H1 (cell line): Measurements from ENCODE around the gene RCSD1. TPM values are rescaled to one million over a fixed set of nuclear protein-coding genes. Genes with fewer than 3 reads are reported as not detected.

Experiments
- CTCF ChIA-PET: fragments of 300-600 bp; sonication (Branson Sonifier 250); formaldehyde crosslinking; loops from one replicate; lab custom pipeline; 2021; ENCODE audit not compliant: partially characterized antibody; lab: Charles Lee
- POLR2A ChIA-PET: fragments of 300-600 bp; sonication (Branson Sonifier 250); formaldehyde crosslinking; loops from one replicate; lab custom pipeline; 2021; ENCODE audit warnings: inconsistent platforms; ENCODE audit not compliant: partially characterized antibody; lab: Charles Lee
- DNase-seq, 2 experiments: peaks; one replicate each; pipeline versions ENCODE4 v3.0.0 to v3.0.0-alpha.2; 2010 to 2022; ENCODE audit warnings: low spot score in 2 of 2, low read depth in 1 of 2, mixed read lengths in 1 of 2
- FAIRE-seq: peaks from 2 replicates; lab custom pipeline; 2011; peaks lifted over from hg19 to GRCh38; lab: Jason Lieb, UNC
- H2AFZ ChIP-seq: 2 replicates; pipeline ENCODE4 v1.8.1; 2012; ENCODE audit warnings: low read length, inconsistent platforms
- H2AK5ac ChIP-seq: 2 replicates; pipeline ENCODE4 v1.6.1; 2013; ENCODE audit warnings: low read depth, low read length
- H2BK120ac ChIP-seq: replicated peaks from 2 replicates; pipeline ENCODE3; 2013; ENCODE audit warnings: low read depth, low read length, inconsistent platforms
- H2BK12ac ChIP-seq: 2 replicates; pipeline ENCODE4 v1.6.1; 2013; ENCODE audit warnings: low read depth, low read length
- H2BK15ac ChIP-seq: 2 replicates; pipeline ENCODE4 v1.6.1; 2013; ENCODE audit warnings: low read length
- H2BK20ac ChIP-seq: 2 replicates; pipeline ENCODE4 v1.6.1; 2013; ENCODE audit warnings: low read length
- H2BK5ac ChIP-seq: 2 replicates; pipeline ENCODE4 v1.6.1; 2013; ENCODE audit warnings: low read depth, low read length
- H3K14ac ChIP-seq: 2 replicates; pipeline ENCODE4 v1.6.1; 2013; ENCODE audit warnings: inconsistent platforms; ENCODE audit not compliant: insufficient read length
- H3K18ac ChIP-seq: 2 replicates; pipeline ENCODE4 v1.6.1; 2013; ENCODE audit warnings: low read length; ENCODE audit errors: extremely low read depth
- H3K23ac ChIP-seq: 2 replicates; pipeline ENCODE4 v1.6.1; 2013; ENCODE audit warnings: inconsistent platforms; ENCODE audit not compliant: insufficient read length
- H3K23me2 ChIP-seq: 2 replicates; pipeline ENCODE4 v1.6.1; 2013; ENCODE audit warnings: low read depth, low read length
- H3K27ac ChIP-seq: 2 replicates; pipeline ENCODE4 v1.6.1; 2011; ENCODE audit warnings: low read depth, low read length, inconsistent platforms
- H3K27me3 ChIP-seq, 4 experiments: replicated peaks in 1 of 4; 1 replicate in 1 of 4; 2 replicates in 3 of 4; pipeline versions ENCODE4 v1.6.1 to v1.8.1; 2011 to 2013; ENCODE audit warnings: low read length in 3 of 4, mild to moderate bottlenecking in 3 of 4, inconsistent platforms in 2 of 4, mixed read lengths in 2 of 4, moderate library complexity in 1 of 4; ENCODE audit not compliant: control insufficient read depth in 3 of 4, insufficient read depth in 3 of 4; ENCODE audit errors: extremely low read depth in 1 of 4
- H3K36me3 ChIP-seq, 4 experiments: 2 replicates each; pipeline versions ENCODE4 v1.6.1 to v1.8.1; 2011 to 2013; ENCODE audit warnings: mild to moderate bottlenecking in 4 of 4, low read length in 3 of 4, moderate library complexity in 2 of 4, control low read depth in 1 of 4, inconsistent platforms in 1 of 4; ENCODE audit not compliant: insufficient read depth in 4 of 4, control insufficient read depth in 2 of 4
- H3K4ac ChIP-seq: replicated peaks from 2 replicates; pipeline ENCODE3; 2013; ENCODE audit warnings: low read length, low read depth, mixed read lengths, inconsistent platforms; ENCODE audit not compliant: insufficient read length
- H3K4me1 ChIP-seq, 4 experiments: replicated peaks in 1 of 4; 1 replicate in 1 of 4; 2 replicates in 3 of 4; pipeline versions ENCODE4 v1.6.1 to v1.8.1; 2011 to 2013; ENCODE audit warnings: low read length in 3 of 4, inconsistent platforms in 2 of 4, mixed read lengths in 1 of 4; ENCODE audit not compliant: insufficient read depth in 4 of 4, control insufficient read depth in 3 of 4
- H3K4me2 ChIP-seq, 2 experiments: 2 replicates each; pipeline versions ENCODE4 v1.6.1 to v1.8.1; 2011 to 2013; ENCODE audit warnings: low read depth in 2 of 2, low read length in 2 of 2, control low read depth in 1 of 2, inconsistent platforms in 1 of 2, mild to moderate bottlenecking in 1 of 2; ENCODE audit not compliant: insufficient read depth in 1 of 2
- H3K4me3 ChIP-seq, 4 experiments: fragments of 200-600, 300-600 bp in 1 of 4; sonication (generic), shearing (Covaris generic), sonication (Bioruptor Twin) in 1 of 4; 2 replicates each; pipeline versions ENCODE4 v1.5.1 to v1.8.1; 2011 to 2016; ENCODE audit warnings: low read length in 4 of 4, low read depth in 3 of 4, control low read depth in 2 of 4, inconsistent platforms in 2 of 4, mild to moderate bottlenecking in 2 of 4, mixed read lengths in 1 of 4, moderate library complexity in 1 of 4; ENCODE audit not compliant: insufficient read depth in 2 of 4; ENCODE audit errors: extremely low read depth in 1 of 4
- H3K56ac ChIP-seq: replicated peaks from 2 replicates; pipeline ENCODE3; 2013; ENCODE audit warnings: low read depth, mild to moderate bottlenecking, mixed read lengths, low read length, inconsistent platforms; ENCODE audit not compliant: insufficient read length
- H3K79me1 ChIP-seq: 2 replicates; pipeline ENCODE4 v1.6.1; 2013; ENCODE audit warnings: low read depth, low read length, control low read depth
- H3K79me2 ChIP-seq, 2 experiments: 2 replicates each; pipeline versions ENCODE4 v1.6.1 to v1.8.1; 2012 to 2013; ENCODE audit warnings: low read length in 2 of 2, mild to moderate bottlenecking in 2 of 2, inconsistent platforms in 1 of 2; ENCODE audit not compliant: insufficient read depth in 2 of 2, control insufficient read depth in 1 of 2
- H3K9ac ChIP-seq, 4 experiments: replicated peaks in 1 of 4; 1 replicate in 1 of 4; 2 replicates in 3 of 4; pipeline versions ENCODE4 v1.6.1 to v1.8.1; 2011 to 2013; ENCODE audit warnings: low read depth in 3 of 4, low read length in 3 of 4, control low read depth in 2 of 4, mild to moderate bottlenecking in 2 of 4, moderate library complexity in 2 of 4, inconsistent platforms in 1 of 4; ENCODE audit errors: extremely low read depth in 1 of 4
- H3K9me3 ChIP-seq, 2 experiments: 2 replicates each; pipeline versions ENCODE4 v1.6.1 to v1.8.1; 2012 to 2013; ENCODE audit warnings: mild to moderate bottlenecking in 2 of 2, moderate library complexity in 2 of 2, control low read depth in 1 of 2, inconsistent platforms in 1 of 2, low read depth in 1 of 2, low read length in 1 of 2, mixed read lengths in 1 of 2; ENCODE audit not compliant: insufficient read depth in 2 of 2
- H4K20me1 ChIP-seq, 2 experiments: replicated peaks in 1 of 2; 2 replicates each; pipeline versions ENCODE3 to v1.8.1; 2011 to 2013; ENCODE audit warnings: inconsistent platforms in 2 of 2, low read length in 2 of 2, mild to moderate bottlenecking in 1 of 2; ENCODE audit not compliant: insufficient read depth in 2 of 2, control insufficient read depth in 1 of 2
- H4K5ac ChIP-seq: 2 replicates; pipeline ENCODE4 v1.6.1; 2013; ENCODE audit warnings: low read length, low read depth, mixed read lengths, inconsistent platforms; ENCODE audit not compliant: insufficient read length
- H4K8ac ChIP-seq: 2 replicates; pipeline ENCODE4 v1.8.0; 2013; ENCODE audit warnings: mild to moderate bottlenecking, moderate library complexity, low read length, inconsistent platforms; ENCODE audit not compliant: insufficient read depth; ENCODE audit errors: extremely low read depth
- H4K91ac ChIP-seq: replicated peaks from 2 replicates; pipeline ENCODE3; 2013; ENCODE audit warnings: low read length, mixed read lengths, inconsistent platforms; ENCODE audit not compliant: insufficient read length
- BACH1 ChIP-seq: IDR thresholded peaks from 2 replicates; pipeline ENCODE4 v1.6.1; 2012; ENCODE audit warnings: low read length, improper control_type of control experiment
- BRCA1 ChIP-seq: IDR thresholded peaks from 2 replicates; pipeline ENCODE4 v1.6.1; 2012; ENCODE audit warnings: low read depth, low read length, improper control_type of control experiment
- SIN3A ChIP-seq, 2 experiments: IDR thresholded peaks in 1 of 2; conservative IDR thresholded peaks in 1 of 2; 2 replicates each; pipeline ENCODE4 v1.6.1; 2011 to 2012; ENCODE audit warnings: low read length in 2 of 2, improper control_type of control experiment in 1 of 2, low read depth in 1 of 2, mild to moderate bottlenecking in 1 of 2
- WGBS, 2 experiments: shearing (Covaris generic) in 1 of 2; methylation state at CpG; one replicate each; pipeline versions ENCODE4 v1.1.6 to v1.1.7; 2013 to 2015; ENCODE audit warnings: low lambda C conversion rate in 2 of 2, mixed read lengths in 2 of 2, inconsistent platforms in 1 of 2, low coverage in 1 of 2, missing lambda C conversion rate in 1 of 2; ENCODE audit not compliant: insufficient replicate concordance in 2 of 2, insufficient coverage in 1 of 2, insufficient read length in 1 of 2; ENCODE audit errors: extremely low coverage in 1 of 2, missing lambda C conversion rate in 1 of 2; 5-methylcytosine and 5-hydroxymethylcytosine counted together
- polyA plus RNA-seq, 7 experiments: library from polyadenylated mRNA; depleted of rRNA in 3 of 7; stranded (reverse) in 5 of 7; unstranded in 2 of 7; fragments of >200 nt in 5 of 7; fragments of 200-250 nt in 2 of 7; gene quantifications; 1 replicate in 5 of 7; 2 replicates in 1 of 7; 4 replicates in 1 of 7; pipeline versions ENCODE4 v1.2.1 to v1.2.3, GENCODE V29; 2011 to 2013; ENCODE audit warnings: missing spikeins in 2 of 7, mixed read lengths in 2 of 7
- total RNA-seq: library from RNA; stranded (reverse); fragmentation: NEBNext Ultra II Directional; extraction: Animal tissue kit (Norgen Biotek cat#: 25700); gene quantifications from 2 replicates; pipeline ENCODE4 v1.2.1, GENCODE V29; 2021
- TF ChIP-seq, protein P1 (sequence below): IDR thresholded peaks from 2 replicates; pipeline ENCODE4 v1.6.1; 2012; ENCODE audit warnings: low read length, inconsistent platforms

RCSD1 gene
- total and polyA plus RNA-seq, 2 of the 8 experiments (the other 6 are each of a cell fraction or from before 2014, with no cell fraction given) = 0.47 to 0.69 TPM

DNA sequence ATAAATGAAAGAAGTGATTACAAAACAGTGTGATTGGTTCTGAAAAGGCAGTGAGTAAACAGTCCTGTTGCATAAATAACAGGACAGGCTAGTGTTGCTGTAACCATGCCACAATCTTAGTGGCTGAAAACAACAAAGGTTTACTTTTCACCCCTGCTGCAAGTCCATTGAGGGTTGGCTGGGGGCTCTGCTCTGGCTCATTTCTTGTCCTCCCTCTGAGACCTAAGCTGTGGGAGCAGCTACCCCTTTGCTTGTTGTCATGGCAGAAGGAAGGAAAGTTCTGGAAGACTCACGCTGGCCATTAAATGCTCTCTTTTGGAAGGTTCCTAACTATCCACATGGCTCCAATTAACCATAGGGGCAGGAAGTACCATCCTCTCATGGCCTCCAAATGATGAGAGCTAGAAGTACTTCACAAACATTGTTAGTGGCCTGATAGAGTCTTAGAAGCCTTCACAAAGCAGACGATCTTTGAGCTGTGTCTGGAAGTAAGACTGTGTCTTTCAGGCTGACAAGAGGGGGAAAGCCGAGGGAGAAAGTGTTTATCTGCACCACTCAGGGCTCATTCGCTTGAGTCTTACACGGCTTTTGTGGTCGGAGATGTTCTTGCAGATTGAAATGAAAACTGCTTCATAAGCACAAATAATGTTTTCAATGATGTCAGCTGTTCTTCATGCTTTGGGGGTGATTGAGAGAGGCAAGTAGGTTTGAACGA lies 11.9 kb downstream of the RCSD1 start:
- no peaks in the 10 kb centered on the region for H3K9me3 ChIP-seq
- H4K5ac ChIP-seq = no peak overlapping the region
- H3K18ac ChIP-seq = no peak overlapping the region
- no peak overlapping the region for H4K91ac ChIP-seq
- no peaks in the 10 kb centered on the region for H3K36me3 ChIP-seq
- no peaks in the 10 kb centered on the region for H3K79me2 ChIP-seq
- no peak overlapping the region for H2BK15ac ChIP-seq
- no peak overlapping the region for H3K9ac ChIP-seq
- no peak overlapping the region for H2BK120ac ChIP-seq
- no peaks in the 10 kb centered on the region for H3K79me1 ChIP-seq
- 82% methylated on average over 7 of the region's 7 CpGs; no CpG with 5 or more reads in 1 of the 2 experiments for WGBS, 2 experiments
- H2AK5ac ChIP-seq = no peak overlapping the region
- H3K4me1 ChIP-seq = no peaks in the 10 kb centered on the region
- DNase-seq = no peak
- no peak overlapping the region for H2AFZ ChIP-seq
- H3K4me2 ChIP-seq = no peak overlapping the region
- no peak overlapping the region for H3K27ac ChIP-seq
- H3K14ac ChIP-seq = no peak overlapping the region
- no peak for FAIRE-seq
- no peaks in the 10 kb centered on the region for H3K27me3 ChIP-seq
- H3K4ac ChIP-seq = no peak overlapping the region
- H4K8ac ChIP-seq = no peak overlapping the region
- no peak overlapping the region for H2BK12ac ChIP-seq
- H3K4me3 ChIP-seq = no peak overlapping the region
- TF ChIP-seq SIN3A (conservative IDR thresholded peaks at IDR 0.05 in 1 of 2, IDR thresholded peaks at IDR 0.05 in 1 of 2; ENCODE audit: low read depth in 1 of 2, low read length in 2 of 2) (no peak), BACH1 (no peak), BRCA1 (no peak)
- TF ChIP-seq, protein P1, sequence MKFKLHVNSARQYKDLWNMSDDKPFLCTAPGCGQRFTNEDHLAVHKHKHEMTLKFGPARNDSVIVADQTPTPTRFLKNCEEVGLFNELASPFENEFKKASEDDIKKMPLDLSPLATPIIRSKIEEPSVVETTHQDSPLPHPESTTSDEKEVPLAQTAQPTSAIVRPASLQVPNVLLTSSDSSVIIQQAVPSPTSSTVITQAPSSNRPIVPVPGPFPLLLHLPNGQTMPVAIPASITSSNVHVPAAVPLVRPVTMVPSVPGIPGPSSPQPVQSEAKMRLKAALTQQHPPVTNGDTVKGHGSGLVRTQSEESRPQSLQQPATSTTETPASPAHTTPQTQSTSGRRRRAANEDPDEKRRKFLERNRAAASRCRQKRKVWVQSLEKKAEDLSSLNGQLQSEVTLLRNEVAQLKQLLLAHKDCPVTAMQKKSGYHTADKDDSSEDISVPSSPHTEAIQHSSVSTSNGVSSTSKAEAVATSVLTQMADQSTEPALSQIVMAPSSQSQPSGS = no peak
- TF ChIP-seq, all 59 proteins: peak for 0
- Histone ChIP-seq H2BK5ac (no peak overlapping the region), H3K56ac (no peak overlapping the region), H3K23me2 (no peaks in the 10 kb centered on the region), H4K20me1 (no peaks in the 10 kb centered on the region), H3K23ac (no peak overlapping the region), H2BK20ac (no peak overlapping the region)
- ChIA-PET POLR2A (no interaction called here), CTCF (interaction anchor here (0.5 to 1.5 kb wide), 7 partner anchors 10 to 1036 kb away, joined by 3 to 4 read pairs (median 3); partner anchors contain the start of gene RCSD1)
